ENCODE data around the gene KDM3B.

Gene KDM3B

GRCh38 chr5:138476918-138477317 lies 124.4 kb downstream of the KDM3B start:
- TF ChIP-seq CTCF (IDR thresholded peaks at IDR 0.05; ENCODE audit: control insufficient read depth, insufficient read depth, low read depth, low read length, missing control alignments) = no peak
- H3K4me3 ChIP-seq (ENCODE audit: control insufficient read depth, low read depth, low read length) = no peak overlapping the region
- no peak for DNase-seq (ENCODE audit: low read depth)

- DNase-seq (ENCODE audit: low read depth) = no peak
- TF ChIP-seq CTCF (IDR thresholded peaks at IDR 0.05; ENCODE audit: control insufficient read depth, insufficient read depth, low read depth, low read length, missing control alignments) = no peak
- H3K4me3 ChIP-seq (ENCODE audit: control insufficient read depth, low read depth, low read length) = no peak overlapping the region
Observed at GRCh38 chr5:138482638-138483037, 130.2 kb downstream of the KDM3B start.
